ENCODE data around the gene SLC35D2. TPM values are rescaled to one million over a fixed set of nuclear protein-coding genes. Genes with fewer than 3 reads are reported as not detected.
"Not testable (repeated sequence)": the region's sequence is repeated elsewhere in the genome, so short reads cannot be mapped to it uniquely, and the experiment has no call there.

SLC35D2 gene
- total RNA-seq, 2 donors from 2014 or later: 9.7 to 14.5 TPM

GRCh38 chr9:96360976-96361375 is 22.5 kb downstream of the SLC35D2 start:
- no peaks in the 10 kb centered on the region for H3K27me3 ChIP-seq
- no peaks in the 10 kb centered on the region for H3K4me1 ChIP-seq
- no peak overlapping the region for H3K4me3 ChIP-seq
- peaks cover 48% of the 10 kb centered on the region for H3K36me3 ChIP-seq
- TF ChIP-seq CTCF (IDR thresholded peaks at IDR 0.05): no peak
- H3K27ac ChIP-seq: no peak overlapping the region
- no peak for DNase-seq (ENCODE audit: low spot score)
- H3K9me3 ChIP-seq: no peaks in the 10 kb centered on the region

GRCh38 chr9:96360523-96360922 is 23.0 kb downstream of the SLC35D2 start:
- H3K4me1 ChIP-seq; H3K27me3 ChIP-seq; DNase-seq (ENCODE audit: low spot score); H3K4me3 ChIP-seq; H3K9me3 ChIP-seq; H3K27ac ChIP-seq: not testable (repeated sequence)
- H3K36me3 ChIP-seq: peaks cover 48% of the 10 kb centered on the region

- Histone ChIP-seq H3K9me3 (peaks cover 0 to 6% of the 10 kb centered on the region in 2 donors), H3K27me3 (no peaks in the 10 kb centered on the region), H3K4me1 (no peaks in the 10 kb centered on the region), H3K27ac (no peak overlapping the region), H3K4me3 (no peak overlapping the region), H3K36me3 (peaks cover 17% of the 10 kb centered on the region)
- no peak for TF ChIP-seq CTCF (IDR thresholded peaks at IDR 0.05)
- no peak for DNase-seq (ENCODE audit: low spot score)
Observed at GRCh38 chr9:96350866-96351265, 32.6 kb downstream of the SLC35D2 start.

GRCh38 chr9:96348261-96348660 is 35.2 kb downstream of the SLC35D2 start:
- H3K9me3 ChIP-seq: peaks cover 0 to 6% of the 10 kb centered on the region in 2 donors
- H3K36me3 ChIP-seq: peaks cover 12% of the 10 kb centered on the region
- peaks cover 0 to 14% of the 10 kb centered on the region in 2 donors for H3K4me1 ChIP-seq
- H3K27me3 ChIP-seq: no peaks in the 10 kb centered on the region
- H3K4me3 ChIP-seq: no peak overlapping the region
- TF ChIP-seq CTCF (IDR thresholded peaks at IDR 0.05): no peak
- no peak for DNase-seq (ENCODE audit: low spot score)
- H3K27ac ChIP-seq: no peak overlapping the region

- H3K27me3 ChIP-seq: no peaks in the 10 kb centered on the region
- H3K27ac ChIP-seq: peak overlapping the region in 1 of 2 donors; percentile 68
Observed at GRCh38 chr9:96345551-96345950, 38.0 kb downstream of the SLC35D2 start.

GRCh38 chr9:96344458-96345180 is 38.9 kb downstream of the SLC35D2 start:
- no peak for TF ChIP-seq CTCF (IDR thresholded peaks at IDR 0.05)
- H3K27me3 ChIP-seq: no peaks in the 10 kb centered on the region
- no peak overlapping the region for H3K4me3 ChIP-seq
- peaks cover 0 to 6% of the 10 kb centered on the region in 2 donors for H3K9me3 ChIP-seq
- H3K4me1 ChIP-seq: peaks cover 0 to 21% of the 10 kb centered on the region in 2 donors
- H3K27ac ChIP-seq: peak overlapping the region; percentile 9 to 68
- peak; percentile 84 for DNase-seq (ENCODE audit: low spot score)
- peaks cover 18% of the 10 kb centered on the region for H3K36me3 ChIP-seq

More at GRCh38 chr9:96345551-96345950, 38.0 kb downstream of the SLC35D2 start:
- peaks cover 18% of the 10 kb centered on the region for H3K36me3 ChIP-seq
- no peak for TF ChIP-seq CTCF (IDR thresholded peaks at IDR 0.05)
- peaks cover 0 to 6% of the 10 kb centered on the region in 2 donors for H3K9me3 ChIP-seq
- DNase-seq (ENCODE audit: low spot score): no peak
- H3K4me3 ChIP-seq: no peak overlapping the region
- peaks cover 0 to 21% of the 10 kb centered on the region in 2 donors for H3K4me1 ChIP-seq

All from right atrium auricular region (tissue), 2 donors.